ENCODE data around the gene SNAPC3.
"Not testable (repeated sequence)": the region's sequence is repeated elsewhere in the genome, so short reads cannot be mapped to it uniquely, and the experiment has no call there.

The SNAPC3 gene

DNA sequence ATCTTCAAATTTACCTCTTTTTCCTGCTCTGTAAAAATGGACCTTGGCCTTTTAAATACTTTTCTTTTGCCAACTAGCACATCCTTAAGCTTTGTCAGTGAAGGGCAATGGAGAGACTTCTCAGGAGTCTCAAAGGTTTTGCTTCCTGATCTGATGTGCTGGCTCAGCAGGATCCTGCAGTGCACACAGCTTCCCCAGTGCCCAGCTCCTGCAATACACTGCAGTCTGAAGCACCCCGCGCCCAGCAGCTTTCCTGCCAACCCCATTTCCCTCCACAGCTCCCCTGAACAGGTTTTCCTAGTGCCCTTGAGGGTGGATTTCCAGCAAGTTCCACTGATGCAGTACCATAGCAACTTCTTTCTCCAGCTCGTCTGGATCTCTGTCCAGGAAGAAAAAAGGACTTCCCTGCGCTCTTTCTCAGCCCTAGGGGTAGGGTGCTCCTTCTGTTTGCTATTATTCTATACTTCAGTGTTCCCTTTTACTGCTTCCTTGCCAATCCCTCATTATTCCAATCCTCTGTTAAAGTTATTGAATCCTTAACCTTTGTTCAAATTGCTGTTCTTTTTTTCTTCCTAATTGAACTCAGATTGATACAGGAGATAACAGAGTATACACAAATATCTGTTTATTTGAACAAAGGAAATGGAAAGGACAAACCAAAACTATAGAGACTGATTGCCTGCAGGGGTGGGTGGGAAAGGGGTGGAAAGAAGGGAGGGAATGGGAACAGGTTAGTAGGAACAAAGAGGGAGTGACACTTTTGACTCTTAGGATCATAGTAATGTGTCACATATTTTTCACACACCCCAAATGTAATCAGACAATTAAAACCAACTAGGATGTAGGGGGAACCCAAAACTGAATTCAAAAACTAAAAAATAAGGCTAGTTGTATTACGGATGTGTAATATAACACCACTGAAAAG lies 8.5 kb downstream of the SNAPC3 start:
- TF ChIP-seq, protein P1, sequence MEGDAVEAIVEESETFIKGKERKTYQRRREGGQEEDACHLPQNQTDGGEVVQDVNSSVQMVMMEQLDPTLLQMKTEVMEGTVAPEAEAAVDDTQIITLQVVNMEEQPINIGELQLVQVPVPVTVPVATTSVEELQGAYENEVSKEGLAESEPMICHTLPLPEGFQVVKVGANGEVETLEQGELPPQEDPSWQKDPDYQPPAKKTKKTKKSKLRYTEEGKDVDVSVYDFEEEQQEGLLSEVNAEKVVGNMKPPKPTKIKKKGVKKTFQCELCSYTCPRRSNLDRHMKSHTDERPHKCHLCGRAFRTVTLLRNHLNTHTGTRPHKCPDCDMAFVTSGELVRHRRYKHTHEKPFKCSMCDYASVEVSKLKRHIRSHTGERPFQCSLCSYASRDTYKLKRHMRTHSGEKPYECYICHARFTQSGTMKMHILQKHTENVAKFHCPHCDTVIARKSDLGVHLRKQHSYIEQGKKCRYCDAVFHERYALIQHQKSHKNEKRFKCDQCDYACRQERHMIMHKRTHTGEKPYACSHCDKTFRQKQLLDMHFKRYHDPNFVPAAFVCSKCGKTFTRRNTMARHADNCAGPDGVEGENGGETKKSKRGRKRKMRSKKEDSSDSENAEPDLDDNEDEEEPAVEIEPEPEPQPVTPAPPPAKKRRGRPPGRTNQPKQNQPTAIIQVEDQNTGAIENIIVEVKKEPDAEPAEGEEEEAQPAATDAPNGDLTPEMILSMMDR (IDR thresholded peaks at IDR 0.05) = no peak
- peaks cover 13% of the 10 kb centered on the region for H3K4me1 Mint-ChIP-seq
- no peak for DNase-seq
- no peak overlapping the region for H3K4me3 Mint-ChIP-seq
- no peaks in the 10 kb centered on the region for H3K27me3 Mint-ChIP-seq (ENCODE audit: low read depth, poor library complexity)
- peaks cover 6% of the 10 kb centered on the region for H3K9me3 Mint-ChIP-seq
- peak overlapping the region; percentile 93 for H3K27ac Mint-ChIP-seq
- H3K36me3 Mint-ChIP-seq (ENCODE audit: low read depth) = peaks cover 98% of the 10 kb centered on the region

DNA sequence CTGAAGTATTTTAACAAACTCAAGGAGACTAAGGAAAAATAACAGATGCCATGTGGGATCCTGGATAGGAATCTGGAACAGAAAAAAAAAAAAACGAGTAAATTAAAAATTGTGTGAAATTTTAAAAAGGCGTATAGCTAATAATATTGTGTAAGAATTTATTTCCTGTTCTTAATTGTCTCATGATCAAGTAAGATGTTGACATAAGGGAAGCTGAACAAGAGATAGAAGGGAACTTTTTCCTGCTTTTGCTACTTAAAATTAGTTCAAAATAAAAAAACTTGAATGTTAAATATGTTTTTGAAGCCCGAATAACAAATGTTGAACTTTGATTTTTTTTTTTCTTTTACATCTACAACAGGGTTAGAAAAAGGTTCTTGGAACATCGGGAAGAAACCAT lies 10.5 kb downstream of the SNAPC3 start:
- Mint-ChIP-seq H3K27ac (no peak overlapping the region), H3K9me3 (peaks cover 22% of the 10 kb centered on the region), H3K36me3 (ENCODE audit: low read depth) (peaks cover 98% of the 10 kb centered on the region), H3K27me3 (ENCODE audit: low read depth, poor library complexity) (no peaks in the 10 kb centered on the region), H3K4me1 (peaks cover 11% of the 10 kb centered on the region), H3K4me3 (no peak overlapping the region)
- DNase-seq = no peak
- TF ChIP-seq, protein P1 (IDR thresholded peaks at IDR 0.05) = no peak

DNA sequence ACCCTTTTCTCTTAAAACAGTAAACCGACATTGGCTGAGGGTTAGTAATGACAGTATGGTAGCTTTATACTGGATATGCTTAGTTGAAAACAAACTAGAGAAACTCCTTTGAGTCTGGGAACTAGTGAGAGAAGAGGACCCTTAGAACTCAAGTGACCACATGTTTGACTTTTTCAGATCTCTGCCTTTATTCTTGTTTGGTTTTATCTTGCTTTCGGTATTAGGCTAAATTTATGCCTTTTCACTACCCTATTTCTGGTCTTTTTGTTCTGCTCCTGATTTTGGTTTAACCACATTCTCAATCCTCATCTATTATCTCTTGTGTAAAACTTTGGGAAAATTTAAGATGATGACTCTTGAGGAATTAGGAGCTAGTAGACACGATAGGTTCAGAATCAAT lies 11.0 kb downstream of the SNAPC3 start:
- TF ChIP-seq, protein P1 (IDR thresholded peaks at IDR 0.05) = no peak
- Mint-ChIP-seq H3K36me3 (ENCODE audit: low read depth) (peaks cover 98% of the 10 kb centered on the region), H3K4me3 (no peak overlapping the region), H3K27ac (no peak overlapping the region), H3K27me3 (ENCODE audit: low read depth, poor library complexity) (no peaks in the 10 kb centered on the region), H3K4me1 (peaks cover 11% of the 10 kb centered on the region), H3K9me3 (peaks cover 26% of the 10 kb centered on the region)
- DNase-seq = no peak

DNA sequence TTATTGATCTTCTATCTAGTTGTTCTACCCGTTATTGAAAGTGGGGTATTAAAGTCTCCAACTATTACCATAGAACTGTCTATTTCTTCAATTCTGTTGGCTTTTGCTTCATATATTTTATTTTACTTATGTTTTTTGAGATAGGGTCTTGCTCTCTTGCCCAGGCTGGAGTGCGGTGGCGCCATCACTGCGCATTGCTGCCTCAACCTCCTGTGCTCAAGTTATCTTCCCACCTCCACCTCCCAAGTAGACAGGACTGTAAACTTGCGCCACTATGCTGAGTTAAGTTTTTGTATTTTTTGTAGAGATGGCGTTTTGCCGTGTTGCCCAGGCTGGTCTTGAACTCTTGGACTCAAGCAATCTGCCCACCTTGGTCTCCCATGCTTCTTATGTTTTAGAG lies 16.2 kb downstream of the SNAPC3 start:
- no peak overlapping the region for H3K4me3 Mint-ChIP-seq
- H3K27ac Mint-ChIP-seq = no peak overlapping the region
- no peak for DNase-seq
- peaks cover 92% of the 10 kb centered on the region for H3K36me3 Mint-ChIP-seq (ENCODE audit: low read depth)
- TF ChIP-seq, protein P1 (IDR thresholded peaks at IDR 0.05) = no peak
- peaks cover 72% of the 10 kb centered on the region for H3K9me3 Mint-ChIP-seq
- no peaks in the 10 kb centered on the region for H3K4me1 Mint-ChIP-seq
- H3K27me3 Mint-ChIP-seq (ENCODE audit: low read depth, poor library complexity) = peaks cover 7% of the 10 kb centered on the region

DNA sequence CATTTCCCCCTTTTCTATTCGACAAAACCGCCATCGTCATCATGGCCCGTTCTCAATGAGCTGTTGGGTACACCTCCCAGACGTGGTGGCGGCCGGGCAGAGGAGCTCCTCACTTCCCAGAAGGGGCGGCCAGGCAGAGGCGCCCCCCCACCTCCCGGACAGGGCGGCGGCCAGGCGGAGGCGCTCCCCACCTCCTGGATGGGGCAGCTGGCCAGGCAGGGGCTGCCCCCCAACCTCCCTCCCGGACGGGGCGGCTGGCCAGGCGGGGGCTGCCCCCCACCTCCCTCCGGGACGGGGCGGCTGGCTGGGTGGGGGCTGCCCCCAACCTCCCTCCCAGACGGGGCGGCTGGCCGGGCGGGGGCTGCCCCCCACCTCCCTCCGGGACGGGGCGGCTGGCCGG lies 19.2 kb downstream of the SNAPC3 start:
- not testable (repeated sequence) for H3K4me1 Mint-ChIP-seq, DNase-seq
- peaks cover 93% of the 10 kb centered on the region for H3K36me3 Mint-ChIP-seq (ENCODE audit: low read depth)

DNA sequence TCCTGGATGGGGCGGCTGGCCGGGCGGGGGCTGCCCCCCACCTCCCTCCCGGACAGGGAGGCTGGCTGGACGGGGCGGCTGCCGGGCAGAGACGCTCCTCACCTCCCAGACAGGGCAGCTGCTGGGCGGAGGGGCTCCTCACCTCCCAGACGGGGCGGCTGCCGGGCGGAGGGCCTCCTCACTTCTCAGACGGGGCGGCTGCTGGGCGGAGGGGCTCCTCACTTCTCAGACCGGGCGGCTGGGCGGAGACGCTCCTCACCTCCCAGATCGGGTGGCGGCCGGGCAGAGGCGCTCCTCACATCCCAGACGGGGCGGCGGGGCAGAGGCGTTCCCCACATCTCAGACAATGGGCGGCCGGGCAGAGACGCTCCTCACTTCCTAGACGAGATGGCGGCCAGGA lies 19.6 kb downstream of the SNAPC3 start:
- peaks cover 61% of the 10 kb centered on the region for H3K9me3 Mint-ChIP-seq
- H3K36me3 Mint-ChIP-seq (ENCODE audit: low read depth) = peaks cover 93% of the 10 kb centered on the region
- H3K4me1 Mint-ChIP-seq; H3K27ac Mint-ChIP-seq; H3K27me3 Mint-ChIP-seq (ENCODE audit: low read depth, poor library complexity); H3K4me3 Mint-ChIP-seq; DNase-seq: not testable (repeated sequence)

More for the DNA sequence above, 19.2 kb downstream of the SNAPC3 start:
- H3K27me3 Mint-ChIP-seq (ENCODE audit: low read depth, poor library complexity); H3K27ac Mint-ChIP-seq; H3K4me3 Mint-ChIP-seq: not testable (repeated sequence)
- H3K9me3 Mint-ChIP-seq = peaks cover 65% of the 10 kb centered on the region

DNA sequence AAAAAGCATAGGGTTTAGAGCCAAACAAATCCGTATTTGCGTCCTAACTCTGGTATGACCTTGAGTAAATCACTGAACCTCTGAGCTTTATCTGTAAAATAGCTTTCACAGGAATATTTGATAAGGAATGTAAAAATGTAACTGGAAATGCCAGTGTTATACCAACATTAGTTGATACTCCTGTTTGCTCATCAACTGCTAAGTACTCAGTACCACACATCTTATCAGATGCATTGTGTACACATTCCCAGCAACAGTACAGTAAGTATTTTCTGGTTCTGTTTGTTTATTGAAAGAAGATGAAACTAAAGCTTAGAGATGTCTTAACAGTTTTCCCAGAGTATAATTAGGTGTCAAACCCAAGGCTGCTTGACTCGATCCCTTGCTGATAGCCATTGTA lies 21.5 kb downstream of the SNAPC3 start:
- Mint-ChIP-seq H3K27me3 (ENCODE audit: low read depth, poor library complexity) (peaks cover 7% of the 10 kb centered on the region), H3K9me3 (peaks cover 42% of the 10 kb centered on the region), H3K27ac (no peak overlapping the region), H3K36me3 (ENCODE audit: low read depth) (peaks cover 93% of the 10 kb centered on the region), H3K4me3 (no peak overlapping the region), H3K4me1 (no peaks in the 10 kb centered on the region)
- DNase-seq = no peak
- TF ChIP-seq, protein P1 (IDR thresholded peaks at IDR 0.05) = no peak

All from nephron progenitor cell (in vitro differentiated cells).